COR-L47 (cell line): ENCODE measurements around the gene ZAP70.

ENCODE experiments used
- DNase-seq: peaks from one replicate; lab custom pipeline; 2025; lab: John Stamatoyannopoulos, UW

Gene ZAP70

DNA sequence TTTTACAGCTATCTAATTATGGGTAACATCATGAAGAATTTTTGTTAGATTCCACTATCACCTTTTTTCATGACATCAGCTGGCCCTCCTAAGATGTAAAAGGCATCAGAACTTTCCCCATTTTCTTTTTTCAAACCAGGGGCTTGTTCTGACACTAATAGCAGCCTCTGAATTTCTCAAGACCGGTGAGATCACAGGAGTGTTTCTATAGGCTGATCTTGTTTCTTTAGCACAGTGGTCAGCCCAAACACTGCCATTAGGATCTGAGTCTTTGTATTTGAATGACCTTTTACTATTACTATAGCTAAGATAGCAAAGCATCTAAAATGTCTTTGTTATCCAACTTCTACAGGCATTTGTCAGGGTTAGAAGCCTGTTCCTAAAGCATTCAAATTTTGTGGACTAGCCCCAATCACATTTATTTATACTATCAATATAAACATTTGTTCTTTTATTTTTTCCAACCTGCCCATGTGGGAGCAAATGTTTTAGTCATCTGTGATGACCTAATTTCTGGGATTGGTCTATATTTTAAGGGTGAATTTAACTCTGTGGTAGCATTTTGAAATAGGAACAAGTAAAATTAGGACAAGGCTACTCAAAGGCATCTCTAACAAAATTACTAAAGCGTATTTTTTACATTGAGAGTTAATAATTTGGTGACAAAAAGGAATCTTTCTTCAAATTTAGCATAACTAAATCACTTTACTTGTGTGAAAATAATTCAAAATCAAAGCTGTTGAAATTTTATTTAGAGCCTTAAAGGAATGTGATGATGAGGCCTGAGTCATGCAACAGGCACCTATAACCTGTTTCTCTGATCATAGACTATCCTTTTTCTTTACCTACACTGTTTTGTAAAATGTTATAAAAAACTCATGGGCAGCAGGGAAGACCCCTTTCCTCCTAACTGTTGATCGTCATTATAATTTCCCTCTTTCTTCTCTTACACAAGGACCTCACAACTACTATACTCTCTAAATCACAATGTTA lies 39.3 kb downstream of the ZAP70 start:
- no peak for DNase-seq

DNA sequence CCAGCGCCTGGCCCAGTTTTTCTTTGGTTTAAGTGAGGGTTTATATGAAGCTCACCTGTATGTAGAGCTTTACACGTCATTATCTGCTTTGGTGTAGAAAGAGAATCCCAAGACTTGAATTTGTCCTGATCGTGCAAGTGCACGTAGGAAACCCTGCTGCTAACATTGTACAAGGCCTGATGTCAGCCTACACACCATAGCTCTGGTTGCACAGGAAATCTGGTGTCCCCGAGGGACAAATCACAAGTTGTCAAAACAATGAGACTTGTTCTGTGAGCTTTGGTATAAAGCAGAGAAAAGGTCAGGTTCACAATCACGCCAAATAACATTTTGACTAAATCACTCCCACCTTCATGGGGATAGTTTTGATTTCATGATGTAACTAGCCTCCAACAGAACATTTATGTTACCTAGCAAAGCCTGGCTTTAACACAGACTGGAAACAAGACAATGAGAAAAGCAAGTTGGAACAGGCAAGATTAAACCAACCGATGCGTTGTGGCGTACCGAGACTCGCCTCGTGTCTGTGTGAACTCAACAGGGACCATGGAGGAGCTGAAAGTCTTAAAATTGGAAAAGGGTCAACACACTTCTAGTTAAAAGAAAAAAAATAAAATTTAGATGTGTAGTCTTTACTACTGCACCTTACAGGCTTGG lies 41.4 kb downstream of the ZAP70 start:
- no peak for DNase-seq

GRCh38 chr2:97755491-97755890 lies 42.1 kb downstream of the ZAP70 start:
- no peak for DNase-seq

- no peak for DNase-seq
Observed at GRCh38 chr2:97757062-97757461, 43.7 kb downstream of the ZAP70 start.

GRCh38 chr2:97758131-97758705 lies 44.8 kb downstream of the ZAP70 start:
- no peak for DNase-seq

- DNase-seq, result no peak
Observed at GRCh38 chr2:97759727-97760407, 46.5 kb downstream of the ZAP70 start.

DNA sequence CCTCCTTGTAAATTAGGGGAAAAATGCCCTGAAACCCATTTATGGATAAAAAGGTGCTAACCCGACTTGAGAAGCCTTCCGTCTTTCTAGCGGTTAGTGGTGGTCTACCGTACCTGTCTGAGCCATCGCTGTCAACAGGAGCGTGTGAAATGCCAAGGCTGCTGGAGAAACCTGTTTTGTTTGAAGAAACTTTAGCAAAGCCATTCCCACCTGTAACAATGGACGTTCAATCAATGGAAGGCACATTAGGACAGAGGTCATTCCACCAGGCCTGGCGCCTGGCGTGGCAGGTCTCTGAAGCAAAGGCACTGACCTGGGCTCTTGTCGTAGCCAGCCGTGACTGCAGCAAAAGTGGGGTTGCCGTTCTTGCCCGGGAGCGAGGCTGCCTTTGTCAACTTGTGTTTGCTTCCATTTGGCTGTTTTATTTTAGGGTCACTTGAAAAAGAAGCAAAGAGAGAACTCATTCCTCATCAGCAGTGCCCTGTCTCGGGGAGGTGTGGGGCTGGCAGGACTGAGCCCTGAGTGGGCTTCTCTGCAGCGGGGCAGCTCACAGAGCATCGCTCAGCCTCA lies 47.2 kb downstream of the ZAP70 start:
- DNase-seq, result no peak

DNA sequence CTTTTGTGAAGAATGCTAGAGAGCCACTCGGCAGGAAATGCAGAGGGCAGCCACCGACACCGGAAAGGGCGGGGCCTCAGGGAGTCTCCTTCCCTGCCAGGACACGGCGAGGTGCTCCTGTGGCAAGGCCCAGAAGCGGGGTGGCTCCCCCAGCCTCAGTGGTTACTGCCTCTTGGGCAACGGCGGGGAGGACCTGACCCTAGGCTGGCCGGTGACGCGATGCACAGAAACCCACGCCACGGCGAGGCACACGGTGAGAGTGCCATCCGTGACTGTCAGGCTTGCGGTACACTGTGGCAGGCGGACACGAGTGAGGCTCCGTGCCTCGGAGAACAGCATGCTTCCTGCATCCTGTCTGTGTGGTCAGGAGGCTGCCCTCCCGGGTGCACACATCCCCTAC lies 47.8 kb downstream of the ZAP70 start:
- no peak for DNase-seq

DNA sequence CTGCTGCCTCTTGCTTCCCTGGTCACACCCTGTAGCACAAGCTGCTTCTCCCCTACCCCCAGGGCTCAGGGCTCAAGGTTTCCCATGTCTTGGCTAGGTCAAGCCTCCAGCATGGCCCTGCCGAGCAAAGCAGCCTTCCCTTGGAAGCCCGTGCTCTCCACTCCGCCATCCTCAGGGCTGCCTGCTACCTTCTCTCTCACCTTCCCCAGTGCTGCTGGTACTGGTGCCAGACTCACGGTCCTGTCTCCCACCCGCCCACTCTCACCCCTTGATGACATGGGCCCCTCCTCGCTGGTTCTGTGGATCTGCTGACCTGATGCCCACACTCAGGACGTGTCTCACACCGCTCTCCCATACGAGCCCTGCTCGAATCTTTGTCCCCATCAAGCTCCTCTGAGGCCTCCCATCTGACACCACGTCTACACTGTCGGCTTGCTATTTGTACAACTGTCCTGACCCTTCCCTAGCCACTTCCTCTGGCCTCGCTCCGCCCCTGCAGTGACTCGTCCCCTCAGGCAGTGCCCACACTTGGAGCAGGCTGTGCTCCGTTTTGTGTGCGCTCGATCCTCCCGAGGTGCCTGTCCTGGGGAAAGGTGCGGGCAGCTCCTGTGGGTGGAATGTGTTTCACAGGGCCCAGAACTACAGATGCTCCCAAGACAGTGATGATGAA lies 49.9 kb downstream of the ZAP70 start:
- no peak for DNase-seq

DNA sequence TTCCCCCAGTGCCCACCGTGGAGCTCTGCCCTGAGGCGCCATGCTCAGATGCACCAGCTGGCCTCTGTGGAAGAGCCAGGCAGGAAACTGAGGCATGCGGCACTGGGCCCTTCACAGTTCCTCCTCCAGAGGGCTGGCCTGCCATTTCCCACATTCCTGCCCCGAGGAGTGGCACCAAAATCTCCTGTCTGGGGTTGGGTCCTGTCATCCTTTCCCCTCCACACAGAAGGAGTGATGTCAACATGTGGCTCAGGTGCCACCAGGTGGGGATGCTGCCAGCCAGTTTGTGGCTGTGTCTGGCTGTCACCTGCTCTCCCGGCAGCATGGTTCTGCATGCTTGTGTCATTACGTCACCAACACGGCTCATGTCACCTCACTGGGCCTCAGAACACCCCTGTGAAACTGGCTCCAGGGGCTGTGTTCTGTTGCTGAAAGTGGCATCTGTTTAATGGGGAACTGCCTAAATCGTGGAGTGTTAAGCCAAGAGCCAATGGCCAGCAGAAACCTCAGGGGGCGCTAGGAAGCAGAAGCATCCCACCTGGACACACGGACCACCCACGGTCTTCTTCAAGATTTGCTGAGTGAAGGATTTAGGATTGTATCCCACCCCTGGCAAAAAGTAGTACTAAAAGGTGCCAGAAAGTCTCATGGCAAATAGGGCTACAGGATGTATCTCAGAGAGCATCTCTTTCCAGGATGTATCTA lies 51.3 kb downstream of the ZAP70 start:
- DNase-seq, result no peak

- no peak for DNase-seq
Observed at GRCh38 chr2:97765933-97766332, 52.6 kb downstream of the ZAP70 start.

DNA sequence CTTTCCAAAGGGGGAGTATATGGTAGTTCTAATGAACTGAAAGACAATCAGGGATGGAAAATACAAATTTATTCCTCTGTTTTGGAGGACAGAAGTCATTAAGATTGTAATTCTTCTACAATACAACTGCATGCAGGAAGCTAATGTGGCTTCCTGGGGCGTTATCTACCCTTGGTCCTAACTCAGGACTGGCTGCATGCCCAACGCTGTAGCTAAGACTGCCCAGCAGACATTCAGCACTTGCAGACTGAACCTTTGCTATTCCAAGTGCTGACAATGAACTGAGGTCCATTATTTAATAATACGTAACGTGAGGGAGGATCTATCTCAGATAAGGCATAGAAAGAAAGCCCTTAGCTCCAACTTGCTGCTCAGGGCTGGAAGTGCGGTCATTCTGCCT lies 53.2 kb downstream of the ZAP70 start:
- DNase-seq, result no peak

GRCh38 chr2:97769308-97769707 lies 55.9 kb downstream of the ZAP70 start:
- no peak for DNase-seq

- no peak for DNase-seq
Observed at GRCh38 chr2:97769711-97770110, 56.3 kb downstream of the ZAP70 start.

- DNase-seq, result no peak
Observed at GRCh38 chr2:97770445-97770844, 57.1 kb downstream of the ZAP70 start.

GRCh38 chr2:97774425-97774824 lies 61.0 kb downstream of the ZAP70 start:
- no peak for DNase-seq

DNA sequence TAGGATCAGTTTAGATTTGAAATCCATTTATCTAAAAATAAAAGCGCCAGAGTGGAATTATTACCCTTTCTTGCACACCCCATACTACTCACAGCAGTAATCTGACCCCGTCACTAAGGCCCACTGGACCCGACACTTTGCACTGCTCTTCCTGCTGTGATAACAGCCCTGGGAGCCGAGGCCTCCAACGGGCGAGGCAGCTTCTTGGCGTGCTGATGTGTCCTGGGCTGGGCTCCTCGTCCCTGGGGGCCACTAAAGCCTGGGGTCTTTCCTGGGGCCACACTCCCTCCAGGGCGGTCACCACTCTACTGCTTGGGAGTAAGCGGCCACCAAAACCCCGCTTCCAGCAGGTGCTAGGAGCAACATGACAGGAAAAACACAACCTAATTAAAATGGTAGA lies 61.7 kb downstream of the ZAP70 start:
- no peak for DNase-seq

DNA sequence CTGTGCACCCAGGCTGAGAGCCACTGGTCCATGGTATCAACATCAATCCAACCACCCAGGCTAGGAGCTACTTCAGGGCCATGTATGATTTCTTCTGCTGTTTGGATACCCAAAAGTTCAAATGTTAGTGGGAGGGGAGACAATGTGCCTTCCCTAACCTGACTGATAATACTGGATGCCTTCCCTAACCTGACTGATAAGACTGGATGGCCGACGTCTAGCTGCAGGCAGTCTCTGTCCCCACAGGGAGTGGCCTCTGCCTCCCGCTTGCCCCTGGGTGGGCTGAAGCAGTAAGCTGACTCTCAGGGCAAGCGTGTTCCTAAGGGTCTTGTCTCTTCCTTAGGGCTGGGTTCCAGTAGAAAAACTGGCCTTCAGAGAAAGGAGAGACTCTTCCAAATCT lies 65.8 kb downstream of the ZAP70 start:
- DNase-seq, result no peak

- DNase-seq, result peak; percentile 40
Observed at GRCh38 chr2:97781981-97782380, 68.6 kb downstream of the ZAP70 start.

GRCh38 chr2:97784953-97785352 lies 71.6 kb downstream of the ZAP70 start:
- DNase-seq, result no peak

- DNase-seq, result no peak
Observed at GRCh38 chr2:97785818-97786217, 72.4 kb downstream of the ZAP70 start.
